GM12878 (cell line): ENCODE data around the gene CNKSR1.

Experiments used
- BMI1 ChIP-seq: fragments of 450-650 bp; IDR thresholded peaks from 2 replicates; pipeline ENCODE4 v1.6.1; 2016; ENCODE audit warnings: mild to moderate bottlenecking, moderate library complexity, borderline replicate concordance
- CTCF ChIP-seq, 3 experiments: IDR thresholded peaks in 2 of 3; conservative IDR thresholded peaks in 1 of 3; 2 replicates each; pipeline ENCODE4 v1.5.1; 2011; ENCODE audit warnings: low read depth in 3 of 3, low read length in 3 of 3, mild to moderate bottlenecking in 3 of 3, control low read depth in 2 of 3, moderate library complexity in 2 of 3, inconsistent platforms in 1 of 3, mixed read lengths in 1 of 3; ENCODE audit not compliant: control insufficient read depth in 2 of 3, insufficient read depth in 1 of 3; ENCODE audit errors: extremely low read depth in 1 of 3
- EZH2 ChIP-seq: IDR thresholded peaks from 2 replicates; pipeline ENCODE4 v1.6.1; 2012; ENCODE audit warnings: low read depth, mild to moderate bottlenecking, control low read depth, inconsistent platforms, low read length, borderline replicate concordance; ENCODE audit not compliant: control insufficient read depth
- NFYA ChIP-seq: IDR thresholded peaks from 2 replicates; pipeline ENCODE4 v1.6.1; 2011; ENCODE audit warnings: low read depth, mild to moderate bottlenecking, low read length, improper control_type of control experiment, borderline replicate concordance
- REST ChIP-seq: IDR thresholded peaks from 2 replicates; pipeline ENCODE4 v1.6.1; 2012; ENCODE audit warnings: mild to moderate bottlenecking, low read depth, low read length
- ZNF274 ChIP-seq: IDR thresholded peaks from one replicate; pipeline ENCODE4 v1.8.0; 2011; ENCODE audit not compliant: insufficient read length, insufficient read depth

- TF ChIP-seq CTCF (IDR thresholded peaks at IDR 0.05 in 2 of 3, conservative IDR thresholded peaks at IDR 0.05 in 1 of 3; ENCODE audit: control insufficient read depth in 2 of 3, extremely low read depth in 1 of 3, insufficient read depth in 1 of 3, low read depth in 3 of 3, low read length in 3 of 3) (no peak), EZH2 (no peak), BMI1 (no peak), ZNF274 (no peak), REST (no peak), NFYA (no peak)
These were observed 23.1 kb downstream of the CNKSR1 start for GRCh38 chr1:26200413-26200812.
